ENCODE measurements around the gene PRXL2A. TPM values are rescaled to one million over a fixed set of nuclear protein-coding genes. Genes with fewer than 3 reads are reported as not detected.
"Not testable (repeated sequence)": the region's sequence is repeated elsewhere in the genome, so short reads cannot be mapped to it uniquely, and the experiment has no call there.

The PRXL2A gene
- total and polyA plus RNA-seq, 10 donors, result 12.4 to 20.7 (median 16.0) TPM

GRCh38 chr10:80476685-80477084 lies 68.3 kb downstream of the PRXL2A start:
- peaks cover 30 to 81% (median 59%) of the 10 kb centered on the region in 6 donors for H3K4me1 ChIP-seq
- H3K27me3 ChIP-seq (replicated peaks in 1 of 7), result no peaks in the 10 kb centered on the region
- DNase-seq, result no peak
- H3K9me3 ChIP-seq, result peaks cover 0 to 15% (median 11%) of the 10 kb centered on the region in 8 donors
- 93 to 96% (median 94%) methylated on average over 1 of the region's 1 CpG for WGBS, 5 donors
- H3K36me3 ChIP-seq, result peaks cover 0 to 75% (median 3%) of the 10 kb centered on the region in 6 donors
- TF ChIP-seq POLR2A (IDR thresholded peaks at IDR 0.05) (no peak), CTCF (IDR thresholded peaks at IDR 0.05 in 8 of 11, conservative IDR thresholded peaks at IDR 0.05 in 3 of 11) (no peak), POLR2AphosphoS5 (IDR thresholded peaks at IDR 0.05) (no peak)
- no peak overlapping the region for H3K4me3 ChIP-seq
- peak overlapping the region in 2 of 8 donors; percentile 18 to 36 for H3K27ac ChIP-seq
- intact Hi-C loops (cut with DNase I; ENCODE audit: low total_unique reads), result no loop called here

- DNase-seq, result no peak
- H3K36me3 ChIP-seq, result peaks cover 0 to 77% (median 3%) of the 10 kb centered on the region in 6 donors
- H3K4me3 ChIP-seq, result no peak overlapping the region
- peak overlapping the region in 1 of 8 donors; percentile 18 for H3K27ac ChIP-seq
- intact Hi-C loops (cut with DNase I; ENCODE audit: low total_unique reads), result no loop called here
- H3K4me1 ChIP-seq, result peaks cover 19 to 81% (median 52%) of the 10 kb centered on the region in 6 donors
- no peaks in the 10 kb centered on the region for H3K27me3 ChIP-seq (replicated peaks in 1 of 7)
- no peak for TF ChIP-seq POLR2A (IDR thresholded peaks at IDR 0.05)
- 77 to 92% (median 85%) methylated on average over 2 of the region's 2 CpGs for WGBS, 5 donors
- peaks cover 0 to 15% (median 11%) of the 10 kb centered on the region in 8 donors for H3K9me3 ChIP-seq
These were observed 69.5 kb downstream of the PRXL2A start for GRCh38 chr10:80477813-80478212.

GRCh38 chr10:80480373-80480772 lies 72.0 kb downstream of the PRXL2A start:
- peaks cover 0 to 15% (median 11%) of the 10 kb centered on the region in 8 donors for H3K9me3 ChIP-seq
- H3K4me1 ChIP-seq, result peaks cover 11 to 81% (median 52%) of the 10 kb centered on the region in 6 donors
- peaks cover 0 to 61% (median 3%) of the 10 kb centered on the region in 6 donors for H3K36me3 ChIP-seq
- intact Hi-C loops (cut with DNase I; ENCODE audit: low total_unique reads); H3K4me3 ChIP-seq; H3K27ac ChIP-seq; DNase-seq; H3K27me3 ChIP-seq (replicated peaks in 1 of 7): not testable (repeated sequence)
- 90 to 95% (median 92%) methylated on average over 6 of the region's 6 CpGs for WGBS, 5 donors

- TF ChIP-seq CTCF (IDR thresholded peaks at IDR 0.05 in 8 of 11, conservative IDR thresholded peaks at IDR 0.05 in 3 of 11) (no peak), POLR2A (IDR thresholded peaks at IDR 0.05) (no peak), POLR2AphosphoS5 (IDR thresholded peaks at IDR 0.05) (no peak)
- 92 to 95% (median 94%) methylated on average over 5 of the region's 5 CpGs for WGBS, 5 donors
- DNase-seq, result no peak
These were observed 72.5 kb downstream of the PRXL2A start for GRCh38 chr10:80480852-80481251.

GRCh38 chr10:80484243-80484642 lies 75.9 kb downstream of the PRXL2A start:
- H3K27ac ChIP-seq, result peak overlapping the region in 7 of 8 donors; percentile 22 to 96 (median 80)
- 66 to 77% (median 67%) methylated on average over 6 of the region's 6 CpGs for WGBS, 5 donors
- intact Hi-C loops (cut with DNase I; ENCODE audit: low total_unique reads), result no loop called here
- H3K36me3 ChIP-seq, result peaks cover 0 to 38% (median 1%) of the 10 kb centered on the region in 6 donors
- H3K27me3 ChIP-seq (replicated peaks in 1 of 7), result no peaks in the 10 kb centered on the region
- no peak for DNase-seq
- H3K4me1 ChIP-seq, result peaks cover 35 to 86% (median 72%) of the 10 kb centered on the region in 6 donors
- TF ChIP-seq POLR2A (IDR thresholded peaks at IDR 0.05) (no peak), CTCF (IDR thresholded peaks at IDR 0.05 in 8 of 11, conservative IDR thresholded peaks at IDR 0.05 in 3 of 11) (no peak)
- H3K9me3 ChIP-seq, result no peaks in the 10 kb centered on the region
- H3K4me3 ChIP-seq, result no peak overlapping the region

More at GRCh38 chr10:80480852-80481251, 72.5 kb downstream of the PRXL2A start:
- Histone ChIP-seq H3K9me3 (peaks cover 0 to 15% (median 11%) of the 10 kb centered on the region in 8 donors), H3K4me1 (peaks cover 16 to 81% (median 53%) of the 10 kb centered on the region in 6 donors), H3K27ac (no peak overlapping the region), H3K27me3 (replicated peaks in 1 of 7) (no peaks in the 10 kb centered on the region), H3K4me3 (no peak overlapping the region), H3K36me3 (peaks cover 0 to 56% (median 3%) of the 10 kb centered on the region in 6 donors)
- intact Hi-C loops (cut with DNase I; ENCODE audit: low total_unique reads), result no loop called here

All from spleen (tissue), 11 donors.